Adipocyte (in vitro differentiated cells): Measurements from ENCODE around the gene PANK4.
A peak's percentile ranks its signal among the peaks of the same experiment; 100 is the strongest.

Experiments used
- DNase-seq: peaks from one replicate; pipeline ENCODE4 v3.0.0-alpha.2; 2015; ENCODE audit warnings: low read depth
- H3K27me3 ChIP-seq: replicated peaks from 2 replicates; pipeline ENCODE4 v1.7.0; 2013; ENCODE audit warnings: mild to moderate bottlenecking, low read length, moderate library complexity; ENCODE audit not compliant: control insufficient read depth, insufficient read depth
- H3K36me3 ChIP-seq: 2 replicates; pipeline ENCODE4 v1.7.0; 2013; ENCODE audit warnings: low read length, mild to moderate bottlenecking, moderate library complexity; ENCODE audit not compliant: control insufficient read depth, insufficient read depth, severe bottlenecking
- H3K4me1 ChIP-seq: 2 replicates; pipeline ENCODE4 v1.7.0; 2013; ENCODE audit warnings: mild to moderate bottlenecking, low read length, moderate library complexity; ENCODE audit not compliant: control insufficient read depth, insufficient read depth
- H3K4me3 ChIP-seq: 2 replicates; pipeline ENCODE4 v1.7.0; 2013; ENCODE audit warnings: mild to moderate bottlenecking, low read length, moderate library complexity
- H3K9ac ChIP-seq: 2 replicates; pipeline ENCODE4 v1.7.0; 2013; ENCODE audit warnings: mild to moderate bottlenecking, low read length, moderate library complexity
- H3K9me3 ChIP-seq: 2 replicates; pipeline ENCODE4 v1.7.0; 2013; ENCODE audit warnings: mild to moderate bottlenecking, low read length, moderate library complexity; ENCODE audit not compliant: control insufficient read depth

The PANK4 gene

GRCh38 chr1:2486558-2486957 is 39.8 kb downstream of the PANK4 start:
- Histone ChIP-seq H3K9me3 (peaks cover 20% of the 10 kb centered on the region), H3K4me3 (no peak overlapping the region), H3K9ac (no peak overlapping the region), H3K4me1 (no peaks in the 10 kb centered on the region), H3K36me3 (no peaks in the 10 kb centered on the region), H3K27me3 (peaks cover 2% of the 10 kb centered on the region)
- no peak for DNase-seq

- Histone ChIP-seq H3K9me3 (peaks cover 20% of the 10 kb centered on the region), H3K4me3 (no peak overlapping the region), H3K27me3 (no peaks in the 10 kb centered on the region), H3K4me1 (no peaks in the 10 kb centered on the region), H3K36me3 (no peaks in the 10 kb centered on the region), H3K9ac (no peak overlapping the region)
- no peak for DNase-seq
Observed at GRCh38 chr1:2486041-2486440, 40.4 kb downstream of the PANK4 start.

- no peak for DNase-seq
- no peaks in the 10 kb centered on the region for H3K27me3 ChIP-seq
- no peaks in the 10 kb centered on the region for H3K36me3 ChIP-seq
- H3K9me3 ChIP-seq, result peaks cover 15% of the 10 kb centered on the region
- H3K4me1 ChIP-seq, result no peaks in the 10 kb centered on the region
- no peak overlapping the region for H3K9ac ChIP-seq
- no peak overlapping the region for H3K4me3 ChIP-seq
Observed at GRCh38 chr1:2483970-2484369, 42.4 kb downstream of the PANK4 start.

- Histone ChIP-seq H3K4me3 (no peak overlapping the region), H3K4me1 (no peaks in the 10 kb centered on the region), H3K9ac (no peak overlapping the region), H3K36me3 (no peaks in the 10 kb centered on the region), H3K9me3 (peaks cover 6% of the 10 kb centered on the region), H3K27me3 (no peaks in the 10 kb centered on the region)
- DNase-seq, result no peak
Observed at GRCh38 chr1:2483026-2483425, 43.4 kb downstream of the PANK4 start.

GRCh38 chr1:2482588-2482987 is 43.8 kb downstream of the PANK4 start:
- Histone ChIP-seq H3K9ac (no peak overlapping the region), H3K27me3 (no peaks in the 10 kb centered on the region), H3K4me1 (no peaks in the 10 kb centered on the region), H3K4me3 (no peak overlapping the region), H3K9me3 (peaks cover 1% of the 10 kb centered on the region), H3K36me3 (no peaks in the 10 kb centered on the region)
- peak; percentile 23 for DNase-seq

GRCh38 chr1:2481885-2482284 is 44.5 kb downstream of the PANK4 start:
- Histone ChIP-seq H3K9me3 (no peaks in the 10 kb centered on the region), H3K36me3 (no peaks in the 10 kb centered on the region), H3K4me3 (no peak overlapping the region), H3K9ac (no peak overlapping the region), H3K27me3 (no peaks in the 10 kb centered on the region), H3K4me1 (no peaks in the 10 kb centered on the region)
- peak; percentile 30 for DNase-seq

- H3K4me3 ChIP-seq, result no peak overlapping the region
- no peaks in the 10 kb centered on the region for H3K9me3 ChIP-seq
- no peaks in the 10 kb centered on the region for H3K36me3 ChIP-seq
- no peak overlapping the region for H3K9ac ChIP-seq
- no peaks in the 10 kb centered on the region for H3K27me3 ChIP-seq
- H3K4me1 ChIP-seq, result no peaks in the 10 kb centered on the region
- DNase-seq, result no peak
Observed at GRCh38 chr1:2480986-2481364, 45.4 kb downstream of the PANK4 start.

- Histone ChIP-seq H3K9me3 (no peaks in the 10 kb centered on the region), H3K27me3 (peaks cover under 1% of the 10 kb centered on the region), H3K4me1 (no peaks in the 10 kb centered on the region), H3K4me3 (no peak overlapping the region), H3K36me3 (no peaks in the 10 kb centered on the region), H3K9ac (no peak overlapping the region)
- DNase-seq, result no peak
Observed at GRCh38 chr1:2480236-2480985, 46.0 kb downstream of the PANK4 start.

- Histone ChIP-seq H3K36me3 (no peaks in the 10 kb centered on the region), H3K9ac (no peak overlapping the region), H3K4me1 (peaks cover 6% of the 10 kb centered on the region), H3K4me3 (no peak overlapping the region), H3K27me3 (peaks cover 3% of the 10 kb centered on the region), H3K9me3 (no peaks in the 10 kb centered on the region)
- DNase-seq, result no peak
Observed at GRCh38 chr1:2479618-2480017, 46.8 kb downstream of the PANK4 start.

GRCh38 chr1:2479186-2479585 is 47.2 kb downstream of the PANK4 start:
- H3K27me3 ChIP-seq, result peaks cover 3% of the 10 kb centered on the region
- peaks cover 7% of the 10 kb centered on the region for H3K4me1 ChIP-seq

GRCh38 chr1:2477791-2478499 is 48.5 kb downstream of the PANK4 start:
- H3K9me3 ChIP-seq, result no peaks in the 10 kb centered on the region
- no peak overlapping the region for H3K4me3 ChIP-seq
- H3K27me3 ChIP-seq, result peaks cover 3% of the 10 kb centered on the region
- H3K4me1 ChIP-seq, result peaks cover 7% of the 10 kb centered on the region
- DNase-seq, result no peak
- H3K9ac ChIP-seq, result no peak overlapping the region
- H3K36me3 ChIP-seq, result no peaks in the 10 kb centered on the region

More at GRCh38 chr1:2479186-2479585, 47.2 kb downstream of the PANK4 start:
- Histone ChIP-seq H3K4me3 (no peak overlapping the region), H3K9ac (no peak overlapping the region), H3K36me3 (no peaks in the 10 kb centered on the region), H3K9me3 (no peaks in the 10 kb centered on the region)
- DNase-seq, result no peak
